CD4-positive, alpha-beta T cell (primary cell): ENCODE data around the gene LPAR3. TPM values are rescaled to one million over a fixed set of nuclear protein-coding genes. Genes with fewer than 3 reads are reported as not detected.

Experiments used
- ATAC-seq: fragments of 200-7000 bp; cut with Tn5 transposase; one replicate; pipeline ENCODE4 v1.10.0; 2022; ENCODE audit warnings: mild to moderate bottlenecking; ENCODE audit not compliant: poor library complexity
- CTCF ChIA-PET: fragments of 350-600 bp; sonication (Branson Sonifier 250); formaldehyde crosslinking; loops from one replicate; lab custom pipeline; 2021; ENCODE audit warnings: antibody characterized with exemption, inconsistent platforms; lab: Charles Lee
- POLR2A ChIA-PET: fragments of 350-600 bp; sonication (Branson Sonifier 250); formaldehyde crosslinking; loops from one replicate; lab custom pipeline; 2021; ENCODE audit warnings: antibody characterized with exemption, inconsistent platforms; lab: Charles Lee
- DNase-seq, 14 experiments: peaks; one replicate each; pipeline ENCODE4 v3.0.0-alpha.2; 2013 to 2020; ENCODE audit warnings: mixed read lengths in 2 of 14
- H3K27ac ChIP-seq, 2 donors: one replicate each; pipeline versions ENCODE4 v1.5.1 to v1.7.0; 2013; ENCODE audit warnings: low read length in 2 of 2, low read depth in 1 of 2, mild to moderate bottlenecking in 1 of 2
- H3K27me3 ChIP-seq, 2 experiments: 1 replicate in 1 of 2; 2 replicates in 1 of 2; pipeline versions ENCODE4 v1.6.1 to v1.7.0; 2013; ENCODE audit warnings: low read length in 2 of 2, control low read depth in 1 of 2, mild to moderate bottlenecking in 1 of 2, moderate library complexity in 1 of 2; ENCODE audit not compliant: insufficient read depth in 2 of 2, control insufficient read depth in 1 of 2
- H3K36me3 ChIP-seq: one replicate; pipeline ENCODE4 v1.6.1; 2013; ENCODE audit warnings: low read length, control low read depth; ENCODE audit not compliant: insufficient read depth
- H3K4me1 ChIP-seq: one replicate; pipeline ENCODE4 v1.6.1; 2013; ENCODE audit warnings: low read length, control low read depth; ENCODE audit not compliant: insufficient read depth
- H3K4me3 ChIP-seq: one replicate; pipeline ENCODE4 v1.5.1; 2013; ENCODE audit warnings: mild to moderate bottlenecking, low read length, moderate library complexity
- H3K9me3 ChIP-seq, 2 experiments: 1 replicate in 1 of 2; 2 replicates in 1 of 2; pipeline versions ENCODE4 v1.6.1 to v1.7.0; 2013; ENCODE audit warnings: low read length in 2 of 2, mild to moderate bottlenecking in 2 of 2, control low read depth in 1 of 2, moderate library complexity in 1 of 2; ENCODE audit not compliant: control insufficient read depth in 1 of 2, insufficient read depth in 1 of 2
- H3K27ac Mint-ChIP-seq: one replicate; pipeline ENCODE4 v1.8.0; 2020; ENCODE audit warnings: mixed read lengths
- H3K27me3 Mint-ChIP-seq: one replicate; pipeline ENCODE4 v1.8.0; 2021; ENCODE audit warnings: mixed read lengths
- H3K36me3 Mint-ChIP-seq: one replicate; pipeline ENCODE4 v1.8.0; 2021; ENCODE audit warnings: low read depth, mixed read lengths
- H3K4me1 Mint-ChIP-seq: one replicate; pipeline ENCODE4 v1.8.0; 2021; ENCODE audit warnings: low read depth, mixed read lengths
- H3K4me3 Mint-ChIP-seq: one replicate; pipeline ENCODE4 v1.8.0; 2020; ENCODE audit warnings: mild to moderate bottlenecking, mixed read lengths
- H3K9me3 Mint-ChIP-seq: one replicate; pipeline ENCODE4 v1.8.0; 2020; ENCODE audit warnings: mixed read lengths
- CTCF ChIP-seq: fragments of 200-600 bp; IDR thresholded peaks from one replicate; pipeline ENCODE4 v1.8.0; 2022; ENCODE audit warnings: antibody characterized with exemption, mild to moderate bottlenecking
- intact Hi-C, 2 experiments: fragments of 100-400 bp; cut with DNase I in 1 of 2; cut with micrococcal nuclease in 1 of 2; formaldehyde crosslinking; loops; one replicate each; pipeline versions ENCODE4 v1.15.1 to v1.9.0; 2023 to 2025; cut with DNase I, micrococcal nuclease
- total RNA-seq, 174 experiments: library from RNA in 2 of 174; stranded (reverse) in 2 of 174; gene quantifications; one replicate each; pipeline ENCODE4 v1.2.3 and lab custom pipeline; 2021 to 2026

The LPAR3 gene
- total RNA-seq, 2 experiments from 2014 or later: 0.25 to 0.87 TPM

DNA sequence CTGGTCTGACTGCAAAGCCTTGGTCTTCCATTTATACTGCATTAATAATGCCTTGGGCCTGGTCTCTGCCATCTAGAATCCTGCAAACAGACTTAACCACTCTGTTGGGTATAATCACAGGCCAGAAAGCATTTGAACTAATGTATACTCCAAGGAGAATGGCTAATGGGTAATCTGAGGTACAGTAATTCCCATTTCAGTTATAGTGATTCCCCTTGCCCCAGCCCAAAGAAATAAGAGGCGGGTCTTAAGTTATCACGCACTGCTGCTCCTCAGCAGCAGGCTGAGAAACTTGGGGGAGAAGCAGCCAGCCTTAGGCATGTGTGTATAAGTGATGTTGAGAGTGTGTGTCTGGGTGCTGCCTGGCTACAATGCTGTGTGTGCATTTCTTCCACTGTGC lies 2.4 kb downstream of the LPAR3 start:
- H3K9me3 Mint-ChIP-seq: no peaks in the 10 kb centered on the region
- Histone ChIP-seq H3K36me3 (no peaks in the 10 kb centered on the region), H3K4me1 (peaks cover 24% of the 10 kb centered on the region), H3K27me3 (peaks cover 15 to 16% of the 10 kb centered on the region in 2 experiments), H3K9me3 (no peaks in the 10 kb centered on the region), H3K4me3 (no peak overlapping the region), H3K27ac (no peak overlapping the region)
- H3K27me3 Mint-ChIP-seq: peaks cover 33% of the 10 kb centered on the region
- H3K27ac Mint-ChIP-seq: no peak overlapping the region
- POLR2A ChIA-PET: no interaction called here
- ATAC-seq (no peak), DNase-seq (no peak)
- no peak for TF ChIP-seq CTCF
- H3K36me3 Mint-ChIP-seq: no peaks in the 10 kb centered on the region
- H3K4me3 Mint-ChIP-seq: no peak overlapping the region
- CTCF ChIA-PET: no interaction called here
- peaks cover 21% of the 10 kb centered on the region for H3K4me1 Mint-ChIP-seq
- intact Hi-C loops: no loop called here

GRCh38 chr1:84889437-84889836 lies 3.6 kb downstream of the LPAR3 start:
- no peak overlapping the region for H3K27ac Mint-ChIP-seq
- Histone ChIP-seq H3K4me3 (no peak overlapping the region), H3K36me3 (no peaks in the 10 kb centered on the region), H3K27me3 (peaks cover 15 to 16% of the 10 kb centered on the region in 2 experiments), H3K27ac (no peak overlapping the region), H3K9me3 (no peaks in the 10 kb centered on the region), H3K4me1 (peaks cover 24% of the 10 kb centered on the region)
- H3K4me3 Mint-ChIP-seq: no peak overlapping the region
- no peaks in the 10 kb centered on the region for H3K36me3 Mint-ChIP-seq
- peak in 1 of 14 experiments; percentile 10 for DNase-seq
- TF ChIP-seq CTCF: no peak
- ATAC-seq: no peak
- intact Hi-C loops: no loop called here
- peaks cover 23% of the 10 kb centered on the region for H3K27me3 Mint-ChIP-seq
- CTCF ChIA-PET: no interaction called here
- POLR2A ChIA-PET: no interaction called here
- peaks cover 21% of the 10 kb centered on the region for H3K4me1 Mint-ChIP-seq
- no peaks in the 10 kb centered on the region for H3K9me3 Mint-ChIP-seq

GRCh38 chr1:84888753-84889152 lies 4.3 kb downstream of the LPAR3 start:
- no peaks in the 10 kb centered on the region for H3K9me3 ChIP-seq
- intact Hi-C loops: no loop called here
- peaks cover 24% of the 10 kb centered on the region for H3K4me1 ChIP-seq
- peaks cover 17% of the 10 kb centered on the region for H3K4me1 Mint-ChIP-seq
- no peaks in the 10 kb centered on the region for H3K9me3 Mint-ChIP-seq
- no peak for TF ChIP-seq CTCF
- CTCF ChIA-PET: no interaction called here
- peaks cover 18% of the 10 kb centered on the region for H3K27me3 Mint-ChIP-seq
- H3K4me3 ChIP-seq: no peak overlapping the region
- H3K27me3 ChIP-seq: peaks cover 12% of the 10 kb centered on the region in 2 experiments
- no peak overlapping the region for H3K27ac ChIP-seq
- H3K36me3 Mint-ChIP-seq: no peaks in the 10 kb centered on the region
- peak in 8 of 14 experiments; percentile 5 to 57 (median 26) for DNase-seq
- POLR2A ChIA-PET: no interaction called here
- H3K4me3 Mint-ChIP-seq: no peak overlapping the region
- H3K27ac Mint-ChIP-seq: no peak overlapping the region
- H3K36me3 ChIP-seq: no peaks in the 10 kb centered on the region
- ATAC-seq: peak; percentile 32
